ENCODE results near the gene TPX2. TPM values are rescaled to one million over a fixed set of nuclear protein-coding genes. Genes with fewer than 3 reads are reported as not detected.

The TPX2 gene
- total RNA-seq, 1 donor from 2014 or later, result 79.9 TPM

DNA sequence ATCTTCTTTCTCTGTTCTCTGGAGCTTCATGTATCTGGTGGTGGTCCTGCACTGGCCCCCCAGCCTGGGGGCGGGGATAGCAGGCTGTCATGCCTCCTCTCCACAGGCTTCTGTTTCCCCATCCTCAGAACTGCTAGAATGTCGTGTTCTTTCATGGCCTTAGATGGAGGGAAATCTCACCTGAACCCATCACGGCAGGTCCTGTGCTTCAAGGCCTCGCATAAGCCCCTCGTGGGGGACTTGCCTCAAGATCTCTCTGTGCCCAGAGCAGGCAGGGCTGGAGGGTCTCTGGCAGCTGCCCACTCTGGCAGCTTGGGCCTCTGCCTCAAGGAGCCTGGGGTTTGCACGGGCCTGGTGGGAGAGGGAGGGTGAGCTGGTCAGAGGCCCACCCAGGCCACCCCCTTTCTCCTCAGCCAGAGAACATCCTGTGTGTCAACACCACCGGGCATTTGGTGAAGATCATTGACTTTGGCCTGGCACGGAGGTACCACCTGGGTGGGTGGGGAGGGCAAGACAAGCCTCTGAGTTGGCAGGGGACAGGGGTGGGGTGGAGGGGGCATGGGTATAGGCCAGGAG, 91.4 kb downstream of the TPX2 start:
- intact Hi-C loops (cut with micrococcal nuclease), result no loop called here

DNA sequence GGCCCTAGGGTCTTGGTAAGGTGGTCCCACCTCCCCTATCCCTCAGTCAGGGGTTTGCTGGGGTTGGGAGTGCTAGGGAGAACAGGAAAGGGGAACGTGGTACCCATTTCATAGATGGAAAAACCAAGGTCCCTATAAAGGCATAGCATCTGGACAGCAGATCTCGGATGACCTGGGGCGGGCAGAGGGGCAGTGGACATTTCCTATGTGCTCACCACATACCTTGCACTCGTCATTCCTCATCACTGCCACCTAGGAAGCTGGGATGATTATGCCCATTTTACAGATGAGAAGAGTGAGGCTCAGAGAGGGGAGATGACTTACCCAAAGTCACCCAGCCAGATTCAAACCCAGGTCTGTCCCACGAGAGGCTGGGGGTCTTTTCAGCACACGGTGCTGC, 92.1 kb downstream of the TPX2 start:
- intact Hi-C loops (cut with micrococcal nuclease), result no loop called here

DNA sequence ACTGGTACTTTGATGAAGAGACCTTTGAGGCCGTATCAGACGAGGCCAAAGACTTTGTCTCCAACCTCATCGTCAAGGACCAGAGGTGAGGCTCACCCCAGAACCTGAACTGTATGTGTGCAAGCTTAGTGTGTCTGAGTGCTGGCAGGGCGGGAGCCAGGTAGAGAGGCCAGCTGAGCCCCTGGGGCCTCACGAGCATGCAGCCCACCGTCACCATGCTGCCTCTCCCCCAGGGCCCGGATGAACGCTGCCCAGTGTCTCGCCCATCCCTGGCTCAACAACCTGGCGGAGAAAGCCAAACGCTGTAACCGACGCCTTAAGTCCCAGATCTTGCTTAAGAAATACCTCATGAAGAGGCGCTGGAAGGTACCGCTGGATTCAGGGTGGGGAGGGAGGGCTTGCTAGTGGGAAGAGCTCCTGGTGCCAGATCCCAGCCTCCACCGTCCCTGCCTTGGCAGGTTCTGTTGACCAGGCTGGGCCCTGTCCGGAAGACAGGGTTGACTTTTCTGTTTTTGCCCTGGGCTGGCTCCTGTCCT, 92.7 kb downstream of the TPX2 start:
- intact Hi-C loops (cut with micrococcal nuclease), result no loop called here

DNA sequence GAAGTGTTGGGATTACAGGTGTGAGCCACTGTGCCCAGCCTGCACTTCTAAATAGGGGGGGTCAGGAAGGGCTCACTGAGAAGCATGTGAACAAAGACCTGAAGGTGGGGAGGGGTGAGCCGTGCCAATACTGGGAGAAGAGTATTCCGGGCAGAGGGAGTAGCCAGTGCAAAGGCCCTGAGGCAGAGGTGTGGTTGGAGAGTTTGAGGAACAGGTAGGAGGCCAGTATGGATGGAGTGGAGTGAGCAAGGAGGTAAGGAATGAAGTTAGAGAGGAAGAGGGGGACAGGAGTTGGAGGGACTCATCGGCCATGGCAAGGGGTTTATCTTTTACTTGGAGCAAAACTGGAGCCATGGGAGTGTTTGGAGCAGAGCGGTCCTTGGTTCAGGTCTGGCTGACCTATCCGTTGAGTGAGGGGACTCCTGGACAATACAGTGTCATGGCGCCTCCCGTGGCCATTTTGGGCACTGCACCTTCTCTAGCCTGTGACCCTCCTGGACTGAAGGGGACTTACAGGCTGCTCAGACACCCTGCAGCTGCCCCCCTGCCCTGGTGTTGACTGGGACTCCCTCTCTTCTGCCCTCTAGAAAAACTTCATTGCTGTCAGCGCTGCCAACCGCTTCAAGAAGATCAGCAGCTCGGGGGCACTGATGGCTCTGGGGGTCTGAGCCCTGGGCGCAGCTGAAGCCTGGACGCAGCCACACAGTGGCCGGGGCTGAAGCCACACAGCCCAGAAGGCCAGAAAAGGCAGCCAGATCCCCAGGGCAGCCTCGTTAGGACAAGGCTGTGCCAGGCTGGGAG, 94.2 kb downstream of the TPX2 start:
- intact Hi-C loops (cut with micrococcal nuclease), result no loop called here

DNA sequence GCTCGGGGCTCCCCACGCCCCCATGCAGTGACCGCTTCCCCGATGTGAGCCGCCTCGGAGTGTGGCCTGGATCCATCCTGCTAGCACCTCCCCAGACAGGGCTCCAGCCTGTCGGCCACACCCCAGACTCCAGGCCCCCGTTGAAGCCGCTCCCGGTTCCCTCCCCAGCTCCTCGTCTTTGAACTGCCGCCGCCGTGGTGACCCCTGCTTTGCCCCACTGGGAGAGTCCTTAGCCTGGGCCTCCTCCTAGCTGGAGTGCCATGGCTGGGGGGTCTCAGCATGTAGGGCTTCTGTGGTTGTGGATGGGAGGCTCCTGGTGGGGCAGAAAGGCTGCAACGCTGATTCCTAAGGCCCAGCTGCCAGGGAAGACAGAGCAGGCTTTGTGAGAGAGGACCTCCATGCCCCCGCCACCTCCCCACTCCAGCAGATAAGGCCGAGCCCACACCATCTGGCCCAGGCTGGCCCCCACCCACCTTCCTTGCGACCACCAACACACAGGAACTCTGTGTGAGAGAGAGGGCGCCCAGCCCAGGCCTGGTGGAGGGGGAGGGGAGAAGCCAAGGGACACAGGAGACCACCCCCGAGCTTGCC, 94.9 kb downstream of the TPX2 start:
- intact Hi-C loops (cut with micrococcal nuclease), result no loop called here

DNA sequence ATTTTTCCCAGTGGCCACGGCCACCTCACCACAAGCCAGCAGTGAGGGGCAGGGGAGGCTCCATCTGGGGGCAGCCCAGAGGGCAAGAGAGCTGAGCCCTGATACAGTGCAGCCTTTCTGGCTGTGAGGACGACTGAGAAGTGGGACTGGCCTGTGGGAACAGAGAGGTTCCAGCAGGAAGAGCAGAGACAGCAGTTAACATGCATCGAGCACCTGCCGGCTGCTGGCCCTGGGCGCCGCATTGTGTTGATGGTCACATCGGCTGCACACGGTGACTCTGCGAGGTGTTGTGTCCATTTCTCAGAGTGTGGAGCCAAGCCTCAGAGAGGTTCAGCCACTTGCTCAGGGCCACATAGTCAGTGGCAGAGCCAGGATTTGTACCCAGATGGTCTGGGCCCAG, 96.5 kb downstream of the TPX2 start:
- intact Hi-C loops (cut with micrococcal nuclease), result no loop called here

DNA sequence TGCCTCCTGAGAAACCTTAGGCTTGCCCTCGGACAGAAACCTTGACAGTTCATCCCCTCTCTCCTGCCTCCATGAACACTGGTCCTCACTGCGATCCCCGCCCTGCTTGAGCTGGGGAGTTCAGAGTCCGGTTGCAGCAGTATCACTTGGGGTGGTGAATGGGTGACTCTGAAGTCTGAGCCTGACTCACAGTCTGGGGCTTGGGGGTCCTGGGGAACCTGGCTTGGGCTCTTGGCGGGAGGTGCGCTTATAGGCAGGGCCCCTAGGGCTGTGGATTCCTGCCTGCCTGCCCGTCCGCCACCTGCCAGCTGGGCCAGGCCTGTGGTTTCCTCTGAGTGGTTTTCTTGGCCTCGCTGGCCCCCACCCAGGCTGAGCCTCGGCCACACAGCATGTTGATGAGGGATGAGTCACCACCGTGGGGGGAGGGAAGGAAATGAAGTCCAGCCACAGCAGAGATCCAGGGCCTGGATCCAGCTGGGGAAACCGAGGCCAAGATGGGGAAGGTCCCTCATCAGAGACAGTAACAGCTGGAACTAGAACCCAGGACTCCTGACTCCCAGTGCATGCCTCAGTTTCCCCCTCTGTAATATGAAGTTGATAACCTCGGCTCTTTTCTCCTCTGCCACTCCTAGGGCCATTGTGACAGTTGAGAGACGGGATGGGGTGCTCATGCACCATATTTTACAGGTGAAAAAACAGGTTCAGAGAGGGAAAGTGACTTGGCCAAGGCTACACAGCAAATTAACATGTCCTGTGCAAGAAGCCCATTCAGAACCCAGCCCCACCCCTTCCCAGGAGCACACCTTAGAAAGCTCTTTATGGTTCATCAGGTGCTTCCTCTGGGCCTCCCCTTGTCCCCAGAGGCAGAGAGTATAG, 97.1 kb downstream of the TPX2 start:
- intact Hi-C loops (cut with micrococcal nuclease), result no loop called here

DNA sequence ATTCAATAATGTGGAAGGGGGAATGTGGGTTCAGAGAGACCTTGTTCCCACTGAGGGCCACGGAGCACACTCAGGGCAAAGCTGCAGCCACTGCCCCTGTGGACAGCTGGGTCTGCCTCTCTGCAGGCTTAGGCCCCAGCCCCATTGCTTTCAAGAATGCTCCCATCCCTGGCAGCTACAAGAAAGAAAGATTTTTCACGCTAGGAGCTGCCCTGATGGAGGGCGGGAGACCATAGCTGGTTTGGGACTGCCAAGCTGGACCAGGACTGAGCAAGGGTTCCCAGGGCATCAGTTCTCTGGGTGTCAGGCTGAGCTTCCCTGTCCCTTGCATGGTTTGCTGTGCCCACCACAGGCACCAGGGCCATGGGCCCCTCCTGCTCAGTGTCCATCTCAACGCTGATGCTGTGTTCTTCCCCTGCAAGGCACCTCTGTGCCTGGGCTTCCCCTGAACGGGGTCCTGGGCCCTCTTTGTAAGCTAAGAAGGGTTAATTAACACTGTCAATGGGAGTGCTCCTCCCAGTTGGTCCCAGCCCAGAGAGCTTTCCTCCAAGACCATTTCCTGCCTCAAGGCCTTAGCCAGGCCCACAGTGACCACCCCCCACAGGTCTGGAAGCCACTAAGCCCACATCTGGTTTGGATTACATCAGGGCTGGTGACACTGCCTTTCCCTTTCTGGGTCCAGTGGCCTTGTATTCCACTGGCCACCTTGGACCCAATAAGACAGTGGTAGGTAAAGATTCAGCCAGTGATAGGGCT, 97.9 kb downstream of the TPX2 start:
- intact Hi-C loops (cut with micrococcal nuclease), result no loop called here

DNA sequence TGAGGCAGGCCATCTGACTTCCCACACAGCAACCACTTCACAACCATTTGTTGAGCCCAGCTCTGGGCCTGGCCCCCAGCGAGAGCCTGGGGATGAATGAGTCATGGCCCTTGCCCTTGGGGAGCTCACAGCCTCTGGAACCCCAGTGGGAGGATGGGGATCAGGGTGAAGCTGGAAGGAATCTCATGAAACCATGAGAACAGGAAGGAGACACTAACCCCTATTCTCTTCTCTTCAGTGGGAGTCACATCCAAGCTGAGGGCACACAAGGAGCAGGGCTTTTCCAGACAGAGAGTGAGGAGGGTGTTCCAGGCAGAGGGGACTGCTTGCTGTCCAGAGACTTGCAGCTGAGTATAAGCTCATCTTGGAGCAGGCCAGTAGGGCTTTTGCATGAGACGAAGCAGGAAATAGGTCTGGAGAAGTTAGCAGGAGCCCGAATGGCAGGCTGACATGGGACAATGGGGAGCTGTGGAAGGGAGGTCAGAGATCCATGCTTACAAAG, 98.9 kb downstream of the TPX2 start:
- intact Hi-C loops (cut with micrococcal nuclease), result no loop called here

DNA sequence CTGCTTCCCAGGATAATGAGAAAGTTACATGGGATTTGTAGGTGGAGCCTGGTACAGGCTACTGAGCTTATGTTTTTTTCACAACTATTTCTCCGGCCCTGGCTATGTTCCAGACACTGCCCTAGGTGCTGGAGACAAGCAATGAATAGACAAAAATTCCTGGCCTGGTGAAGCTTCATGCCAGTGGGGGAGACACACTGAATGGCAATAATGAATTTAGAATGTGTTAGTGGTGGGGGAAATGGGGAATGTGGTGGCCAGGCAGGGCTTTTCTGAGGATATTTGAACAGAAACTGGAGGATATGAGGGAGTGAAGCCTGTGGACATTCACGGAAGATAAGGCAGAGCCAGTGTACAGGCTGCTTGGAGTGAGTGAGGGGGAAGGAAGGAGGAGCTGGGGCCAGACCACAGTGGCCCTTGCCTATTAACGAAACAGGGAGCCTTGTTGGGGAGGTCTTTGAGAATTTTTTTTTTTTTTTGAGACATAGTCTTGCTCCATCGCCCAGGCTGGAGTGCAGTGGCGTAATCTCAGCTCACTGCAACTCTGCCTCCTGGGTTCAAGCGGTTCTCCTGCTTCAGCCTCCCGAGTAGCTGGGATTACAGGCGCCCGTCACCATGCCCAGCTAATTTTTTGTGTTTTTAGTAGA, 99.7 kb downstream of the TPX2 start:
- intact Hi-C loops (cut with micrococcal nuclease), result no loop called here

DNA sequence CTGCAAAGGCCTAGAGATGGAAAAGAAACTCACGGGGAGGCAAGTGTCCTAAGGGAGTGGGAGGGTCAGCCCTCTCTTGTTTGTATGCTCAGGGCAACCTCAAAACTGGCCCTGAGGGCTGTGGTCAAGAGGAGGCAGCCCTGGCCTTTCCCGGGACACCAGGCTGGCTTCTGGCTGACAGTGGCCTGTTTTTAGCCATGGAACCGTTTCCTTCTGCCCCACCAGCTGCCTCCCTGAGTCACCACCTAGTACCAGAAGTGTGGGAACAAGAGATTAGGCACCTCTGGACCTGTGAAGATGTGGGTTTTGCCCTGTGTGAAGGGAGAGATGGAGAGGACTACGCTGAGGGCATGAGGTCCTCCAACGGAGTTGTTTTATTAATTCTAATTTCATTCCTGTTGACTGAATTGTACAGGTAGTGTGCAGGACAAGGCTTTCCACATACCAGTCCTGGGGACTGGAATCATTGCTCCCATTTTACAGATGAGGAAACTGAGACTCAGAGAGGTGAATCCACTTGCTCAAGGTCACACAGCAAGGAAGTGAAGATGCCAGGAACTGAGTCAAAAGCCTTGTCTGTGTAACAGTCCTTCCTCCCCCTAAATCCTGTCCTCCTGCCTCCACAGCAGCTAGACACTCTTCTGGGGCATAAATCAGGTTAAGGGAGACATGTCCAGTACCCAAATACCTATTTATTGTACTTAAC, 100.8 kb downstream of the TPX2 start:
- intact Hi-C loops (cut with micrococcal nuclease), result no loop called here

DNA sequence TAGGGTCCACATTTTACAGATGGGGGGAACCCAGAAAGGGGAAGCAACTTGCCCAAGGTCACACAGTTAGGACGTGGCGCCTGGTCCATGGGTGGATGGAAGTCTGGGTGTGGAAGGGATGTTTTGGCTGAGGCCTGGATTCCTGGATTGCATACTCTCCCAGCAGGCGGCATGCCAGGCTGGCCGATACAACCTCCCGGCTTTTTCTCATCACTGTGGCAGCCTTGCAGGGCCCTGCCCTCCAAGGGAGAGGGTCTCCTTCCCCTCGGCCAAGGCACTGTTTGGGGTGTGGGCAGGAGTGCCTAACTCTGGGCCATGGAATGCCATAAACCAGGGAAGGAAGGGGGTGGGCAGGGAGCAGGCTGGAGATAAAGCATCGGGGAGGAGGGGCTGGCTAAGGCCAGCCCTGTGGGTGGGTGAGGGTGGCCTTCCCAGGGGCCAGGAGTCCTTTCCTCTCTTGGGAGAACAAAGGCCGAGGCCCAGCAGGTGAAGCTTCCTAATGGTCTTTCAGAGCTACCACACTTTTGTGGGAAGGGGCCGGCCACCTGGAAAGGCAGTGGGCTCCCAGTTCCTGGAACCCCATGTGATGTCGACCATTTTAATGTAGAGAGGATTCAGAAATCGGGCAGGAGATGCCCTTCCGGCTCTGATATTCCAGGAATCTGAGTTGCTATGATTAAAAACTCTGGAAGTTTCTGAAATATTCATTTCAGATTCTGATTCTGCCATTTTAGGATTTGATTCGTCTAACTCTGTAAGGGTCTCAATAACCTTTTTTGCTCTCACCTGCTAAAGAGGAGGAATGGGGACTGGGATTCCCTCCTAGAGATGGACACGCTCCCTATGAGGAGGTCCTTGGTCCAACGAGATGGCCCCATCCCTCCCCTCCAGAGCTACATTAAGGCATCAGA, 102.1 kb downstream of the TPX2 start:
- intact Hi-C loops (cut with micrococcal nuclease), result no loop called here

DNA sequence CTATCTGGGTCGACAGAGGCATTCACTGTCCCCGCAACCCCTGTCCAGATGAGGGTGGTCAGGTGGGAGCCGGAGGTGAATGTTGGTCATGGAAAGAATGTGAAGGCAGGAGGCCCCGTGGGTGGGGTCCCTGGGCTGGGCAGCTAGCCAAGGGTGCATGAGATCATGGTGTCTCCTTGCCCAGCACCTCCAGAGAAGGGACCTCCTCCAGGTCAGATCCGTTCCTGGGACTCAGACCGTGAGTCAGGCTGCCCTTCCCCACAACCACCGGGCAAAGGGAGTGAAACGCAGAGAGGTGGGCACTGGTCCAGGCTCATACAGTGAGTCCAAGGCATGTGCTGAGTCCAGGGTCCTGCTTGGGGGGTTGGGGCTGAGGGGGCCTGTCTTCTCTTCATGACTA, 102.8 kb downstream of the TPX2 start:
- intact Hi-C loops (cut with micrococcal nuclease), result no loop called here

DNA sequence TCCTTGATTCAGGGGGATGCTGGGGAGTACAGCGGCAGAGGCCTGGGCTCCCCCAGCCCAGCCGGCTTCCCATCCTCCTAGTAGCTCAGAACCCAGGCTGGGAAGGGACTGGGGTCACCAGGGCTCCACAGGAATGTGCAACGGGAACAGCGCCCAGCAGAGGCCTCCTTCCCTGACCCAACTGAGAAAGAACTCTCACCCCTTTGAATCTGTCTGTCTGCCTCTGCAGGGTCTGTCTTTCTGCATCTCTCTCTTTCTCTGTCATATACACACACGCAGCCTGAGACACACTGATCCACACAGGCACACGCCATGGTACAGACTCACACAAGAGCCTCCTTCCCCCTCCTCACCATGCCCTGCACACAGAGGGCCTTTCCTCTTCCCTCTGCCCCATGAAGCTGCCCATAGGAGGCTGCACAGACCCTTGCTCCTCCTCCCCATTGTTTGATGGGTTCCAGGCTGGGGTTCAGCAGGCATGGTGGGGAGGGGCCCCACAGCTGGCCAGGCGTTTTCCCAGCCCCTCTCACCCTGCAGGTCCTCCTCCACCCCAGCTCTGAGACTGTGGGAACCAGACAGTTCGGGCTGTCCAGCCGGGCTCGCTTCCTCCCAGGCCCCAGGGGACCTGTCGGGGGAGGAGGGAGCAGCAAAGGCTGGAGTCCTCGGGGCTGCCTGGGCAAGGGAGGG, 103.5 kb downstream of the TPX2 start:
- intact Hi-C loops (cut with micrococcal nuclease), result no loop called here

DNA sequence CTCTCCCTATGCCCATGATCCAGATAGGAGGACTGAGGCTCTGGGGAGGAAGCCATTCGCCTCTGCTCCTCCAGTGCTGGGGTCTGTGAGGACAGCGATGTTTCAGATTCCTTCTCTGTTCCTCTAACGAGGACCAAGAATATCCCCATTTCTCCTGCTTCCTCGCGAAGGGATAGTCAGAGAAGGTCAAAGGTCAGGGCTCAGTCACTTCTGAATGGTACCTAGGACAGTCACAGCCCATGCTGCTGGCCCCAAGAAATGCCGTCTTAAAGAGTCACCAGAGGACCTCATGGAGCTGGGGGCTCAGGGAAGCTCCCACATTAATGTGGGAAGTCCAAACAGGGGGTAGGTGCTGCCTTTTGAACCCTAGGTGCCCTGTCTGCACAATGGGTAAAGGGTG, 104.2 kb downstream of the TPX2 start:
- intact Hi-C loops (cut with micrococcal nuclease), result no loop called here

DNA sequence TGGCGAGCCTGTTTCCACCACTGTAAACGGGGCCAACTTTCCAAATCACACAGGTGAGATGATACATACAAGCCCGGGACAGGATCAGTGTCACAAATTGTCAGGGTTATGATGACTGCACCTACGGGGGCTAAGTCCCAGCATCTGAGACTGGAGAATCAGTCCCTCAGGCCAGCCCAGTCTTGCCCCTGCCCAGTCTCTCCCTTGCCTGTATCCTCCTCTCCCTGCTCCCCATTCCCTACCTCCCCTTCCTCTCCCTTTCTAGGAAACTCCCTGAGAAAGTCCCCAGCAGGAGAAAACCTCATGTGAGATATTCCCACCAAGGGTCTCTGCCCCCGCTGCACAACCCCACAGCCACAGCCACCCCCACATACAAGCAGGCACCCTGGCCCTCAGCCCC, 104.8 kb downstream of the TPX2 start:
- intact Hi-C loops (cut with micrococcal nuclease), result no loop called here

DNA sequence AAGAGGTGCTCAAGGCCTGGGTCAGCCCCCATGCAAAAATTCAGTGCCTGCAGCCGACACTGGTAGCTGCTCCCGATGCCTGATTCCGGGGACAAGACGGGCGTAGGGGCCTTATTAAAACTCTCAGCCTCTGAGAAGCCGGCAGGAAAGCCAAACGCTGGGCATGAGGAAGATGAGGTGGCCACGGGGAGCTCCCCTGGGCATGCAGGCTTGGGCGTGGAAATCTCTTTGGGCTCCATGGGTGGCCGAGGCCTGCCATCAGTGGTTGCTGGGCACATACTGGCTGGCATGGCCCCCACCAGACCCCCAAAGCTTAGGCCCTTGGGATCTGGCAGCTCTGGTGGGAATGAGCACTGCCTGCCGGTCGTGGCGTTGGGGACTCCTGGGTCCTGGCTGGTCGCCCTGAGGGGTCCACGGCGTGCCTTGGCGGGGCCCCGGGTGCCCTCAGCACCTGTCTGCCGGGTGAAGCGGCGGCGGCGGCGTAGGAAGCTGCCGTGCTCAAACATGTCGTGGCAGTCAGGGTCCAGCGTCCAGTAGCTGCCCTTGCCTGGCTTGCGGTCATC, 105.7 kb downstream of the TPX2 start:
- intact Hi-C loops (cut with micrococcal nuclease), result no loop called here

Measured in T-helper 1 cell treated with Interleukin-12 subunit alpha and Interleukin-12 subunit beta and Interleukin-4 antibody, amounts not matched to agents 30 ng/mL and 1 ng/mL, for 36 hours (primary cell).